Peyer's patch (tissue), 4 donors: Measurements from ENCODE around the gene DDIT3.
A peak's percentile ranks its signal among the peaks of the same experiment; 100 is the strongest.

Experiments used
- POLR2A ChIP-seq, 2 donors: fragments of 450-650 bp; IDR thresholded peaks; one replicate each; pipeline ENCODE4 v1.5.1; 2017; ENCODE audit warnings: antibody characterized with exemption in 2 of 2, mild to moderate bottlenecking in 2 of 2, moderate library complexity in 2 of 2
- TF ChIP-seq, protein P1 (sequence below), 6 experiments: fragments of 450-650 bp in 4 of 6; fragments of 200-600 bp in 2 of 6; sonication (generic) in 1 of 6; IDR thresholded peaks; one replicate each; pipeline ENCODE4 v1.5.1; 2017 to 2019; ENCODE audit warnings: antibody characterized with exemption in 6 of 6, mild to moderate bottlenecking in 3 of 6, moderate library complexity in 1 of 6

DNA sequence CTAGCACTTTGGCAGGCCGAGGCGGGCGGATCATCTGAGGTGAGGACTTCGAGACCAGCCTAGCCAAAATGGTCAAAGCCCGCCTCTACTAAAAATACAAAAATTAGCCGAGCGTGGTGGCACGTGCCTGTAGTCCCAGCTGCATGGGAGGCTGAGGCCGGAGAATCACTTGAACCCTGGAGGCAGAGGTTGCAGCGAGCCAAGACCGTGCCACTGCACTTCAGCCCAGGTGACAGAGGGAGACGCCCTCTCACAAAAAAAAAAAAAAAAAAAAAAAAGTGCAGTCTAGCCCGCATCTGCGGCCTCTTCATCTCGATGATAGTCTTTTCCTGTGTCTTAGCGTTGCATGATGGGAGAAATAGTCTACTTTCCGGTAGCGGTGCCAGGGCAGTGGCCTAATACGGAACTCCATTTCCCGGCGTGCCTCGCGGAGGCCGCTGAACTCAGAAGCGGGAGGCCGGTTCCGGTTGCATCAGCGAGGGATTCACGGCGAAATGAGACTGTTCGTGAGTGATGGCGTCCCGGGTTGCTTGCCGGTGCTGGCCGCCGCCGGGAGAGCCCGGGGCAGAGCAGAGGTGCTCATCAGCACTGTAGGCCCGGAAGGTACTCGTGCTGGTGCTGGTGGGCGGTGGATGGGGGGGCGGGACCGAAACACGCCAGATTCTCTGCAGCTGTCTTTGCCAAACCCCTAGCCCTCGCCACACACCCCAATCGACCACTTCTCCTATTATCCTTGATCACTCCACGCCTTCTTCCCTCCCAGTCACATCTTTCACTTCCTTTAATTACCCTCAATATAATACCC, 32.5 kb downstream of the DDIT3 start, which contains the start of gene MARS1:
- TF ChIP-seq, protein P1, sequence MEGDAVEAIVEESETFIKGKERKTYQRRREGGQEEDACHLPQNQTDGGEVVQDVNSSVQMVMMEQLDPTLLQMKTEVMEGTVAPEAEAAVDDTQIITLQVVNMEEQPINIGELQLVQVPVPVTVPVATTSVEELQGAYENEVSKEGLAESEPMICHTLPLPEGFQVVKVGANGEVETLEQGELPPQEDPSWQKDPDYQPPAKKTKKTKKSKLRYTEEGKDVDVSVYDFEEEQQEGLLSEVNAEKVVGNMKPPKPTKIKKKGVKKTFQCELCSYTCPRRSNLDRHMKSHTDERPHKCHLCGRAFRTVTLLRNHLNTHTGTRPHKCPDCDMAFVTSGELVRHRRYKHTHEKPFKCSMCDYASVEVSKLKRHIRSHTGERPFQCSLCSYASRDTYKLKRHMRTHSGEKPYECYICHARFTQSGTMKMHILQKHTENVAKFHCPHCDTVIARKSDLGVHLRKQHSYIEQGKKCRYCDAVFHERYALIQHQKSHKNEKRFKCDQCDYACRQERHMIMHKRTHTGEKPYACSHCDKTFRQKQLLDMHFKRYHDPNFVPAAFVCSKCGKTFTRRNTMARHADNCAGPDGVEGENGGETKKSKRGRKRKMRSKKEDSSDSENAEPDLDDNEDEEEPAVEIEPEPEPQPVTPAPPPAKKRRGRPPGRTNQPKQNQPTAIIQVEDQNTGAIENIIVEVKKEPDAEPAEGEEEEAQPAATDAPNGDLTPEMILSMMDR (IDR thresholded peaks at IDR 0.05), result peak in 3 of 6 experiments; percentile 12 to 14 (median 13)
- peak; percentile 40 to 53 for TF ChIP-seq POLR2A (IDR thresholded peaks at IDR 0.05)
